OCI-LY1 (cell line): ENCODE results near the gene CRHR1.

Experiments used
- H2AFZ ChIP-seq: fragments of 200-600 bp; sonication (generic), shearing (Covaris generic); 2 replicates; pipeline ENCODE4 v1.6.0; 2014; ENCODE audit warnings: antibody characterized with exemption, mild to moderate bottlenecking, low read length
- H3F3A ChIP-seq: fragments of 200-600 bp; sonication (generic), shearing (Covaris generic); 2 replicates; pipeline ENCODE4 v1.6.0; 2014; ENCODE audit warnings: mild to moderate bottlenecking, antibody characterized with exemption, low read length, moderate library complexity; ENCODE audit not compliant: insufficient read depth
- H3K27ac ChIP-seq: fragments of 200-600 bp; sonication (generic); 2 replicates; pipeline ENCODE4 v1.5.1; 2014; ENCODE audit warnings: low read length, mixed run types, mild to moderate bottlenecking, low read depth; ENCODE audit not compliant: poor library complexity, severe bottlenecking
- H3K27me3 ChIP-seq: fragments of 200-600 bp; sonication (generic); 2 replicates; pipeline ENCODE4 v1.6.0; 2014; ENCODE audit warnings: antibody characterized with exemption, mild to moderate bottlenecking, low read length, moderate library complexity; ENCODE audit not compliant: insufficient read depth
- H3K36me3 ChIP-seq: fragments of 200-600 bp; sonication (generic); 2 replicates; pipeline ENCODE4 v1.6.1; 2014; ENCODE audit warnings: mild to moderate bottlenecking, antibody characterized with exemption, low read length, moderate library complexity, mixed read lengths; ENCODE audit not compliant: insufficient read depth
- H3K4me1 ChIP-seq: fragments of 200-600 bp; sonication (generic); 2 replicates; pipeline ENCODE4 v1.5.1; 2014; ENCODE audit warnings: mild to moderate bottlenecking, low read length, moderate library complexity; ENCODE audit not compliant: insufficient read depth, severe bottlenecking
- H3K4me2 ChIP-seq: fragments of 200-600 bp; sonication (generic), shearing (Covaris generic); 2 replicates; pipeline ENCODE4 v1.6.1; 2014; ENCODE audit warnings: low read length
- H3K4me3 ChIP-seq: fragments of 200-600 bp; sonication (generic); 2 replicates; pipeline ENCODE4 v1.5.1; 2014; ENCODE audit warnings: low read length, low read depth, mild to moderate bottlenecking, mixed read lengths; ENCODE audit not compliant: poor library complexity, severe bottlenecking
- H3K79me2 ChIP-seq: fragments of 200-600 bp; shearing (Covaris generic); 2 replicates; pipeline ENCODE4 v1.6.1; 2016; ENCODE audit warnings: mixed run types, low read length, mixed read lengths; ENCODE audit not compliant: insufficient read depth
- H3K9ac ChIP-seq: fragments of 200-600 bp; sonication (generic), shearing (Covaris generic); 2 replicates; pipeline ENCODE4 v1.6.1; 2014; ENCODE audit warnings: mild to moderate bottlenecking, low read length, mixed read lengths
- H3K9me2 ChIP-seq: fragments of 200-600 bp; sonication (generic), shearing (Covaris generic); 2 replicates; pipeline ENCODE4 v1.6.1; 2014; ENCODE audit warnings: low read depth, mild to moderate bottlenecking, low read length, mixed read lengths
- H3K9me3 ChIP-seq: fragments of 200-600 bp; shearing (Covaris generic); 2 replicates; pipeline ENCODE4 v1.6.1; 2014; ENCODE audit warnings: low read length, mixed read lengths
- H4K20me1 ChIP-seq: fragments of 200-600 bp; sonication (generic), shearing (Covaris generic); 2 replicates; pipeline ENCODE4 v1.6.0; 2016; ENCODE audit warnings: mild to moderate bottlenecking, low read length; ENCODE audit not compliant: insufficient read depth
- EZH2 ChIP-seq: fragments of 200-600 bp; sonication (generic), shearing (Covaris generic); IDR thresholded peaks from 2 replicates; pipeline ENCODE4 v1.8.0; 2017; ENCODE audit warnings: borderline replicate concordance, mixed run types, mild to moderate bottlenecking, antibody characterized with exemption, low read length, moderate library complexity, mixed read lengths
- TF ChIP-seq, protein P1 (sequence below): fragments of 200-600 bp; sonication (generic), shearing (Covaris generic); IDR thresholded peaks from 2 replicates; pipeline ENCODE4 v1.5.1; 2017; ENCODE audit warnings: mild to moderate bottlenecking, antibody characterized with exemption, low read length, moderate library complexity, mixed read lengths

Gene CRHR1

GRCh38 chr17:45850468-45850867 lies 66.3 kb downstream of the CRHR1 start:
- H3K4me1 ChIP-seq, result no peaks in the 10 kb centered on the region
- no peak for TF ChIP-seq EZH2
- TF ChIP-seq, protein P1, sequence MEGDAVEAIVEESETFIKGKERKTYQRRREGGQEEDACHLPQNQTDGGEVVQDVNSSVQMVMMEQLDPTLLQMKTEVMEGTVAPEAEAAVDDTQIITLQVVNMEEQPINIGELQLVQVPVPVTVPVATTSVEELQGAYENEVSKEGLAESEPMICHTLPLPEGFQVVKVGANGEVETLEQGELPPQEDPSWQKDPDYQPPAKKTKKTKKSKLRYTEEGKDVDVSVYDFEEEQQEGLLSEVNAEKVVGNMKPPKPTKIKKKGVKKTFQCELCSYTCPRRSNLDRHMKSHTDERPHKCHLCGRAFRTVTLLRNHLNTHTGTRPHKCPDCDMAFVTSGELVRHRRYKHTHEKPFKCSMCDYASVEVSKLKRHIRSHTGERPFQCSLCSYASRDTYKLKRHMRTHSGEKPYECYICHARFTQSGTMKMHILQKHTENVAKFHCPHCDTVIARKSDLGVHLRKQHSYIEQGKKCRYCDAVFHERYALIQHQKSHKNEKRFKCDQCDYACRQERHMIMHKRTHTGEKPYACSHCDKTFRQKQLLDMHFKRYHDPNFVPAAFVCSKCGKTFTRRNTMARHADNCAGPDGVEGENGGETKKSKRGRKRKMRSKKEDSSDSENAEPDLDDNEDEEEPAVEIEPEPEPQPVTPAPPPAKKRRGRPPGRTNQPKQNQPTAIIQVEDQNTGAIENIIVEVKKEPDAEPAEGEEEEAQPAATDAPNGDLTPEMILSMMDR, result no peak
- no peaks in the 10 kb centered on the region for H3K9me2 ChIP-seq
- H3K4me3 ChIP-seq, result no peak overlapping the region
- H3F3A ChIP-seq, result no peaks in the 10 kb centered on the region
- no peak overlapping the region for H3K27ac ChIP-seq
- H3K9me3 ChIP-seq, result no peaks in the 10 kb centered on the region
- H2AFZ ChIP-seq, result no peak overlapping the region
- H3K36me3 ChIP-seq, result no peaks in the 10 kb centered on the region
- H3K27me3 ChIP-seq, result no peaks in the 10 kb centered on the region
- no peak overlapping the region for H3K9ac ChIP-seq
- no peak overlapping the region for H3K4me2 ChIP-seq
- no peaks in the 10 kb centered on the region for H4K20me1 ChIP-seq
- no peaks in the 10 kb centered on the region for H3K79me2 ChIP-seq

GRCh38 chr17:45851022-45851421 lies 66.9 kb downstream of the CRHR1 start:
- Histone ChIP-seq H3K9ac (no peak overlapping the region), H3F3A (no peaks in the 10 kb centered on the region), H3K4me2 (no peak overlapping the region), H3K4me3 (no peak overlapping the region), H3K9me2 (no peaks in the 10 kb centered on the region), H3K9me3 (no peaks in the 10 kb centered on the region), H3K4me1 (no peaks in the 10 kb centered on the region), H2AFZ (no peak overlapping the region), H3K27ac (no peak overlapping the region), H3K36me3 (no peaks in the 10 kb centered on the region), H3K79me2 (no peaks in the 10 kb centered on the region), H4K20me1 (no peaks in the 10 kb centered on the region), H3K27me3 (no peaks in the 10 kb centered on the region)
- no peak for TF ChIP-seq EZH2
- TF ChIP-seq, protein P1, result no peak

- no peaks in the 10 kb centered on the region for H3K9me2 ChIP-seq
- H3K9me3 ChIP-seq, result no peaks in the 10 kb centered on the region
- H3K36me3 ChIP-seq, result no peaks in the 10 kb centered on the region
- H3F3A ChIP-seq, result no peaks in the 10 kb centered on the region
- TF ChIP-seq, protein P1, result no peak
- no peak for TF ChIP-seq EZH2
- H4K20me1 ChIP-seq, result no peaks in the 10 kb centered on the region
- no peaks in the 10 kb centered on the region for H3K27me3 ChIP-seq
- no peaks in the 10 kb centered on the region for H3K79me2 ChIP-seq
- no peak overlapping the region for H3K4me3 ChIP-seq
- no peak overlapping the region for H3K27ac ChIP-seq
- no peak overlapping the region for H2AFZ ChIP-seq
- H3K4me1 ChIP-seq, result no peaks in the 10 kb centered on the region
- no peak overlapping the region for H3K4me2 ChIP-seq
- no peak overlapping the region for H3K9ac ChIP-seq
These were observed 67.3 kb downstream of the CRHR1 start for GRCh38 chr17:45851464-45851863.
